Measurements from ENCODE around the gene VSIG10L2.

GRCh38 chr11:125971618-125972017 lies 25.8 kb downstream of the VSIG10L2 start:
- TF ChIP-seq CTCF (IDR thresholded peaks at IDR 0.05; ENCODE audit: insufficient read depth, low read length, poor library complexity, severe bottlenecking) (no peak), EZH2phosphoT487 (conservative IDR thresholded peaks at IDR 0.05; ENCODE audit: low read length) (no peak)
